ENCODE data around the gene RNF208.

RNF208 gene

DNA sequence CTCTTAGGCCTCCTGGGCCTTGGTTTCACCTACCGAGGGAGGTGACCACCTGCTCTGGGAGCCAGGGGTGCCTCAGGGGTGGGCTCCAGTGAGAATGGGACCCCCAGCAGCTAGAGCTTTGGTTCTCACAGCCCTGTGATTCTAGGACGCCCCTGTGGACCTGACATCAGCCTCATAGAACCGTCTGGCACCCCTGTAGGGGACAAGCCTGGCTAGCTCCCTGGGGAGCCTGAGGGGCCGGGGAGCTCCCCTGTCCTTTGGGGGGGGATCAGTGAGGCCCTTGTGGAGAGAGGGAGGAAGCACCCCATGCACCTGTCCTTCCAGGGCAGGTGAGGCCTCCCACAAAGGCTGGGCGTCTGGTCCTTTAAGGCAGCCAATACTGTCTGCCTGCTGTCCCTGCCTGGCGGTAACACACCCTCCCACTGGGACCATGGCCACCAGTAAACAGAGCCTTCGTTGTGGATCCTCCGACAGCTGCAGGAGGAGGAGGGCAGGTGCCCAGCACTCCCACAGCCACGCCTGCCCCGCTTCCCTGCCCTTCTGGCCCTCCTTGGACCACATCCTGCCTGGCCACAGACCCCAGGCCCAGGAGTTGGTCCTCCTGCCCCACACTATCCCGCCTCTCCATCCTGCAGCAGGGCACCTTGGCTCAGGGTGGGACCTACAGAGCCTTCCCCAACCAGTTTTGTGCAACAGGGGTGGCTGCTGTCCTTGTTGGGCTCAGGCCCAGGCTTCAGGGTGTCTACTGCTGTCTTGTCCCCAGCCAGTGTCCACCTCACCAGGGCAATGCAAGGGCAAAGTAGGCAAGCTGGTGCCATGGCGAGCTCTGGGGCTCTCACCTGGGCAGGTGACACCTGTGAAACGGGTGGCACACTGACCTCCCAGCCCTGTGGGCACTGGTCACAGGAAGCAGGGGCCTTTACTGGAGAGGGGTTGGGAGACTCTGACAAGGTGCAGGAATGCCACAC lies 16.0 kb upstream of the RNF208 start:
- DNase-seq, result no peak

DNA sequence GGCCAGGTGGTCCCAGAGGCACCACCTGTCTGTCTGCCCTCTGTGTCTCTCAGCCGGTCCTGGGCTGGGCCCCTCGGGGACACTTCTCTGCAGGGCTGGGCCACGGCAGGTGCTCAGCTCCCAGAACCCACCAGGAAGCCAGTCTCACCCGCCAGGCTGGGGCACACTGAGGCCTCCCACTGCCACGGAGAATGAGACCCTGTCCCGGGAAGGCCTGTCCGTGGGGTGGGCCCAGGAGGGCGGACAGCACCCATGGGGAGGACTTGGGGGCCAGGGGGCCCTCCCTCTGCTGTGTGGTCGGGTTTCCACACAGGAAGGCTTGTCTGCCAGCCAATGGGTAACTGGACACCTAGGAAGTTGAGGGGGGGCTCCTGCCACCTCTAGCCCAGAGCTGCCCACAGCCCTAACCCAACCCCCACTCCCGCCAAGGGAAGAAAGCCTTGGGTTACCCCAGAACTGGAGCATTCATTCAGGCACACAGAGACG lies 14.9 kb upstream of the RNF208 start:
- no peak for DNase-seq

DNA sequence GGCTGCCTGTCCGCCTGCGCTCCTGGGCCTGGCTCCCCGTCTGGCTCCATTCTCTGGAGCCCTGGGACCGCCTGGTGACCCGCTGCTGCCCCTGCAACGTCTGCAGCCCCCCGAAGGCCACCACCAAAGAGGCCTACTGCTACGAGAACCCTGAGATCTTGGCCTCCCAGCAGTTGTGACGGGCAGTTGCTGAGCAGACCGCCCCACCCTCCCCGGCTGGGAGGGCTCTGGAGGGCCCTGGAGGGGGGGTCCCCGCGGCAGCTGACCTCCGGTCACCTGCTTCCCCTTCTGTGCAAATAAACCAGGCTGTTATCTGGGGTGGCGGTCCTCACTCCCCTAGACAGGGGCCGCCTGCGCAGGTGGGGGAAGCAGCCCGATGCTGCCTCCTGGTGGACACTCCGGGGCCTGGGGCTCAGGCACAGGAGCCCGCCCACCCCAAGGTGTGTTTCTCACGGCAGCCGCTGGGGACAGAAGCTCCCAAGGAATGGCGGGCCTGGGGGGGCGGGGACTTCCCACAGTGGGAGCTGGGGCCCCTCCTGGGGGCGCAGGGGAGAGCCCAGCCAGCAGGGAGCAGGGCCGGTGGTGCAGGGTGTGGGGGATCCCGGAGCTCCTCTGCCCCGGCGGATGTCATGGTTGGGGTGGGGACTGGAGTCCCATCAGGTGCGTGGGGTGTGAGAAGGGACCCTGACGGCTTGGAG lies 14.3 kb upstream of the RNF208 start:
- peak; percentile 86 to 94 (median 89) for DNase-seq

DNA sequence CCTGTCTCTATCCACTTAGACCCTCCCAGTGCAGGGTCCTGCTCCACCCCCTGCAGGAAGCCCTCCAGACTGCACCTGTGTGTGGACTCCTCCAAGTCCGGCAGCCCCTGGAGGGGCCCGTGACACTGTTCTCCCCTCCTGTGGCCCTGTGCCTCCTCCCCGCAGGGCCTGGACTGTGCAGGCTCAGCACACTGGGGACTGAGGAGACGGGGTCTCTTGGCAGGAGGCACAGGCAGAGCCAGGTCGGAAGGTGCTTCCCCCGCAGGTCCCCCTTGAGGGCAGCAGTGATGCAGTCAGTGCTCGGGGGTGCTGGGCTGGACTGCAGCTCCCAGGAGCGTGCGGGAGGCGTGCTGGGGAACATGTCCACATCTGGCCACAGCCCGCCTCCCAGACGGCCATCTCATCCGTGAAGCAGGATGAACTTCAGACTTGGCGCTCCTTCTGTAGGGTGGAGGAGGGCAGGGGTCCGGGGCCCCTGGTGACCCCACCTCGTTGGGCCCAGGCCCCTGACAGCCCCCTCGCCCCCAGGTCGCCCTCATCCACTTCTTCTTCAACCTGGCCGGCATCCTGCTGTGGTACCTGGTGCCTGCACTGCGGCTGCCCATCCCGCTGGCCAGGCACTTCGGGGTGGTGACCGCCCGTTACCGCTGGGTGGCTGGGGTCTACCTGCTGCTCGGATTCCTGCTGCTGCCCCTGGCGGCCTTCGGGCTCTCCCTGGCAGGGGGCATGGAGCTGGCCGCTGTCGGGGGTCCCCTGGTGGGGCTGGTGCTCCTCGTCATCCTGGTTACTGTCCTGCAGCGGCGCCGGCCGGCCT lies 13.6 kb upstream of the RNF208 start:
- no peak for DNase-seq

DNA sequence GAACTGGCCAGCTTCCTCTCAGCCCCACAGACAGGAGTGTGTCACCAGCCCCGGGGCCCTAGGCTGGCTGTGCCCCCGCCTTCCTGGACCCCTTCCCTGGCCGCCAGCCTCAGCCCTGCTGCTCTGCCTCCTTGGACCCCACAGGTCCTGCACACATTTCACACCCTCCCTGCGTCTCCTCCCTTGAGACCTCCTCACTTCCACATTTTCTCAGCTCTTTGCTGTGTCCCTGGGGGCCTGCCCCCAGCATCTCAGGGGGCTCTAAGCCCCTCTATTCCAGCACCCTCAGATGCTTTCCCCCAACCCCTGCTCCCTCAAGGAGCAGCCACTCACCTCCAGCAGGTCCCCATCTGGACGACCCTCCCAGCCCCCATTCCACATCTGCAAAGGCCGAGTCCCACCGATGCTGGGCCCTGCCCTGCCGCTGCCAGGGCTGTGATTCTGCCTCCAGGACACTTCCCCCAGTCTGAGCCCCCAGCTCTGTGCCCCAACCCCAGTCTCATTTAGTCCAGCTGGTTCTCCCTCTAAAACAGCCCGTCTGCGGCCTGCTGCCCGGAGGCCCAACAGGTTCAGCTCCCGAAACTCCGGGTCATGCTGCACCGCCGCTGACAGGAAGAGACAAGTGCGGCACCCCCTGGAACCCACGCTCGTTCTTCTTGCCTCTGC lies 12.9 kb upstream of the RNF208 start:
- DNase-seq, result no peak

DNA sequence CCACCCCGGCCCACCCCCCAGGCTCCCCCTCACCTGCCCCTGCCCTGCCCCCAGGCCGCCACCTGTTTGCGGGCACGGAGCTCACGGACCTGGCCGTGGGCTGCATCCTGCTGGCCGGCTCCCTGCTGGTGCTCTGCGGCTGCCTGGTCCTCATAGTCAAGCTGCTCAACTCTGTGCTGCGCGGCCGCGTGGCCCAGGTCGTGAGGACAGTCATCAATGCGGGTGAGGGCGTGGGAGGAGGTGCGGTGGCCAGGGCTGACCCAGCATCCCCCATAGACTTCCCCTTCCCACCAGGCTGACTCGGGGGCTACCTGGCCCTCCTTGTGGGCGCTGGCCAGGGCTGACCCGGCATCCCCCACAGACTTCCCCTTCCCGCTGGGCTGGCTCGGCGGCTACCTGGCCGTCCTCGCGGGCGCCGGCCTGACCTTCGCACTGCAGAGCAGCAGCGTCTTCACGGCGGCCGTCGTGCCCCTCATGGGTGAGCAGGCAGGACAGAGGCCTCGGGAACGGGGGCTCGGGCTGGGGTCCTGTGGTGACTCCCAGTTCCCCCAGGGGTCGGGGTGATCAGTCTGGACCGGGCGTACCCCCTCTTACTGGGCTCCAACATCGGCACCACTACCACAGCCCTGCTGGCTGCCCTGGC lies 12.1 kb upstream of the RNF208 start:
- no peak for DNase-seq

DNA sequence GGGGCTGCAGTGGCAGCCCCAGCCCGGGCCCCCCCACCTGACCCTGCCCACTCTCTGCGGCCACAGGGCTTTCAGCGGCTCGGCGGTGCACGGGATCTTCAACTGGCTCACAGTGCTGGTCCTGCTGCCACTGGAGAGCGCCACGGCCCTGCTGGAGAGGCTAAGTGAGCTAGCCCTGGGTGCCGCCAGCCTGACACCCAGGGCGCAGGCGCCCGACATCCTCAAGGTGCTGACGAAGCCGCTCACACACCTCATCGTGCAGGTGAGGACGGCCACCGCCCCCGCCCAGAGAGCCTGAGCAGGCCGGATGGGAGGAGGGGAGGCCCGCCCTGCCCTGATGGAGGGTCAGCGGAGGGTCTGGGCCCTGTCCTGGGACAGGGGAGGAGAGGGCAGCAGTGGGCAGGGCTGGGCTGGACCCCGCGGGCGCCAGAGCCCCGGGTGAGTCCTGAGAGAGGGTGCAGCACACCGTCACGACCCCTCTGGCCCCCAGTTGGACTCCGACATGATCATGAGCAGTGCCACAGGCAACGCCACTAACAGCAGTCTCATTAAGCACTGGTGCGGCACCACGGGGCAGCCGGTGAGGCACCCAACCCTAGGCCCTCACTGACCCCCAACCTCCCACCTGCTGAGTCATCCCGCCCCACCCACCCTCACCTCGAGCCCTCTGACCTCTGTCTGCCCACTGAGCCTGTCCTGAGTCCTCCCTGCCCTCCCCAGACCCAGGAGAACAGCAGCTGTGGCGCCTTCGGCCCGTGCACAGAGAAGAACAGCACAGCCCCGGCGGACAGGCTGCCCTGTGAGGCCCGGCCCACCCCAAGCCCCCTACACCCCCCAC lies 11.3 kb upstream of the RNF208 start:
- no peak for DNase-seq

DNA sequence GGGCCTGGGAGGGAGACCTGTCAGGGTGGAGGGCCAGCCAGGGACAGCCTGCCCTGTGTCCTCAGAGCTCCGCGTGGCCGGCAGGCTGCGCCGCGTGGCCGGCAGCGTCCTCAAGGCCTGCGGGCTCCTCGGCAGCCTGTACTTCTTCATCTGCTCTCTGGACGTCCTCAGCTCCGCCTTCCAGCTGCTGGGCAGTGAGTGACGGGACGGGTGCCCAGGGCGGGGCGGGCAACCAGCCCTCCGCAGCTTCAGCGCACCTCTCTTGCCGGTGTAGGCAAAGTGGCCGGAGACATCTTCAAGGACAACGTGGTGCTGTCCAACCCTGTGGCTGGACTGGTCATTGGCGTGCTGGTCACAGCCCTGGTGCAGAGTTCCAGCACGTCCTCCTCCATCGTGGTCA lies 10.5 kb upstream of the RNF208 start:
- DNase-seq, result no peak

DNA sequence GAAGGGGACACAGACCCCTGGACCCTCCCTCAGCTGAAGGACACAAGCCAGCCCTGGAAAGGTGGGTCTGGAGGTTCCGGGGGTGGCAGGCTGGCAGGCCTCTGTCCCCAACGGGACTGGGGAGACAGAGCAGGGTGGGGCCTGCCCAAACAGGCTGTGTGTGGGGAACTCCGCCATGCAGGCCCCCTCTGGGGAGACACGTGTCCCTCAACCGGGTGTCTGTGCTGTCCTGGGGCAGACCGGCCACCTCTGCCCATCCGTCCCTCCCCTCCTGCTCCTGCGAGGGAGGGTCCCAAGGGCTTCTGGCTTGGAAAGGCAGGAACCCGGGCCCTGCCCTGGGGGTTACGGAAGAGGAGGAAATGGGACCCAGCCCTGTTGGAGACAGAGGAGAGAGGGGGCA lies 10.1 kb upstream of the RNF208 start:
- no peak for DNase-seq

DNA sequence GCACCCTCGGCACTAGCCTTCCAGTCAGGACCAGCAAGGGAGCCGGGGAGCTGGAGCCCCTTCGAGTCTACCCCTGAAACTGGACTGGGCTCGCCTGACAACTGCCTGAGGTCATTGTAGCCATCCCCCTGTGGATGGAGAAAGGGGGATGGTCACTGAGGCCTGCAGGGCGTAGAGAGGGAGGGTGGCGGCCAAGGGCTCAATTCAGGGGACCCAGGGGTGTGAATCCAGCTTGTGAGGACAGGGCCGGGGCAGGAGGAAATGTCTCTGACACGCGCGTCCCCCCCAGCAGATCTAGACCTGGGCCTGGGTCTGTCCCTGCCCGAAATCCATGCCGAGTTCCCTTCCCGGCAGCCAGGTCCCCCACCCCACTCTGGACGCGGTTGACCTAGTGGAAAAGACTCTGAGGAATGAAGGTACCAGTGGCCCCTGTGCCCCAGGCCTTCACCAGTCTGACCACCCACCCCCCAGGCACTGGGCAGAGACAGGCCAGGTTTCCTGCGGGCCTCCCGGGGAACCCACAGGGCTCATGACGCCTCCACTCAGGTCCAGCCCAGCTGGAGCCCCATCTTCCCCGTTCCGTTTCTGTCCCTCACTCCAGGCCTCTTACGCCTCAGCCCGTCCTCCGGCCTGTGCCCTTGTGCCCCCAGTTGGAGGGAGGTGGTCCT lies 9.5 kb upstream of the RNF208 start:
- no peak for DNase-seq

DNA sequence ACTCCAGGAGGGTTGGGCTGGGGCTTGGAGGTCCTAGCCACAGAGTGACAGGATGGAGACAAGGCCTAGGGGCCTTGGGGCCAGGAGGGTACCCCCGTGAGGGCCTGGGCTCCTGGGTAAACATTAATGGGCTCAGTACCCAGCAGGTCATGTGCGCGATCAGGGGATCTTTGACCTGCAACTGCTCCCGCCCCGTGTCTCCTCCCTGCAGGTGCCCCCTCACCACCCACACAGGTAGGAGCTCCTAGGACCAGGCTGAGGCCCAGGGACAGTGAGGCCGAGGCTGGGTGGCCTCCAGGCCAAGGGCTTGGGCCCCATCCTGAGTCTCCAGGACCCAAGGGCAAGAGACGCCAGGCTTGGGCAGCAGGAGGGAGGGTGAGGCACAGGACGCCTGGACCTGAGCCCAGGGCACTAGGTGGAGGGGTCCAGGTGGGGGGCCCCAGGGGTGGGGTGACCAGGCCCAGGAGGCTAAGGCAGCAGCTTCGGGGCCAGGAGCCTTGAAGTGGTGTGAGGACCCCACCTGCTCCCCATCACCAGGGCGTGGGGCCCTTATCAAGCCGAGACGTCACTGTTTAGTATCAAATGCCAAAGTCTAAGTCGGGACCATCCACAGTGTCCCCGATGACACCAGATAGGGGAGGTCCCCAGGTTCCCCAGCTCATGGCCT lies 8.8 kb upstream of the RNF208 start, which contains the start of gene SLC34A3:
TSS of gene SLC34A3 (plus strand) at position 197 of the 667 bp plus-strand sequence. CDS start 802 bp downstream, outside the sequence.
- no peak for DNase-seq

DNA sequence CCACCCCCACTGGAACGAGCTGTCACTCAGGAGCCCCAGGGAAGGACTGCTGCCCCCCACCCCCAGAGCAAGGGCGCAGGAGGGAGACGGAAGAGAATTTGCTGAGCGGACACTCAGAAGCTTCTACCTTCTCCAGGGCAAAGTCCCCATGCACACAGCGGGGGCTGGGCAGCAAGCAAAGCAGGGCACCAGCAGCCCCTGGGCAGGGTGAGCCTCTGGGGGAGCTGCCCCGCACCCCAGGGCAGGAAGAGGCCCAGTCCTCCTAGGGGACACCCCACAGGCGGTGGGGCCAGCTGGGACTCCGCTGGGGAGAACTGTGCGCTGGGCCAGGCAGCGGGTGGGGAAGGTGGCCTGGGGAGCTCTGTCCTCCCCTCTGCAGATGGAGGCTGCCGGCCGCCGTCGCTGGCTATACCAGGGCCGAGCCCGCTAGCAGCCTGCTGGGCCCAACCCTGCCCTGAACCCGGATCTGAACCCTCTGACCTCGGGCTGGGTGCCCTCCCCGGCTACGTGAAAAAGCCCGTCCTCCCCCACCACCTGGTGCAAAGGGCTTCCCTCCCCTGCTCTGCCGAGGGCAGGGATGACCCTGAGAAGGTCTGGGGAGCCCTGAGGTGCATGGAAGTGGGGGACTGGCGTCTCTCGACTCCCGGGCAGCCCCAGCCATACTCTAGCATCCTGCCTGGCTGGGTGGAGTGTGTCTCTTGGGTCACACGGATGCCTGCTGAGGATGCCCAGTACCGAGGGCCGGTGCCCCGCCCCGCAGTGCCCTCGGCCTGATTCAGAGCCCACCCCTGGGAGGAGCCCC lies 8.1 kb upstream of the RNF208 start:
- DNase-seq, result no peak

DNA sequence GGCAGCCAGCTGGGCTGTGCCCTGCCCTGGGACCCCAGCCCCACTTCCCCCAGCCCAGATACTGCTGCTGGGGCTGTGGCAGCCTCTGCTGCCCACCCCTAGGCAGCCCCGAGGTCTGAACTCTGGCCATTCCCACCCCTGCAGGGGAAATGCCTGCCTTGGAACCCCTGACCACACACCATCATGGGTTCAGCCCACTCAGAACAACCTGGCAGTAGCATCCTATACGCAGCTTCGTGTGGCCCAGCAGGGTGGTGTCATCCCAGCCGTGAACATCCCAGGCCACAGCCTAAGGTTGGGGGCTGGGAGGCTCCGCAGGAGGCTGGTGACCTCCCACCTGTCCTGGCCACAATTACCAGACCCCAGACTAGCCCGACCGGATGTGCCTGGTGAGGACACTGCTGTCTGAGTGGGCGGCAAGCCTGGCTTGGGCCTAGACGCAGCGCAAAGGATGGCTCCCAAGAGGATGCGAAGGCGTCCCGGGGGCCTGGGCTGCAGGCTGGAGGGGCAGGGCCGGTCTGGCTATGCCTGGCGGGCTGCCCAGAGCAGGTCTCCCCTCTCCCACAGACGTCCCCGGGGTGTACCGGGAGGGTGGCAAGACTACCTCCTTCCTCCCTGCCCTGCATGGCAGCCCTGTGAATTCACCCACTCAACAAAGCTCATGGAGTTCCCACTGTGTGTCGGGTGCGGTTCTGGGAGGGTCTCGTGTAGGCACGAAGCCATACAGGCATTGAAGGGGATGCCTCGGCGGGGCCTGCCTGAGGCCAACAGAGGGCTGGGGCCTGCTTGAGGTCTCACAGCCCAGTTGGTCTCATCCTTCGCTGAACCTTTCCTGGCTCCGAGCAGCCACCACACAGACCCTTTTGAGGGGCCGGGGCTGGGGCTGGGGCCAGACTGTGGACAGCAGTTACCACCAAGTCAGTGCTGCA lies 7.2 kb upstream of the RNF208 start:
- DNase-seq, result no peak

DNA sequence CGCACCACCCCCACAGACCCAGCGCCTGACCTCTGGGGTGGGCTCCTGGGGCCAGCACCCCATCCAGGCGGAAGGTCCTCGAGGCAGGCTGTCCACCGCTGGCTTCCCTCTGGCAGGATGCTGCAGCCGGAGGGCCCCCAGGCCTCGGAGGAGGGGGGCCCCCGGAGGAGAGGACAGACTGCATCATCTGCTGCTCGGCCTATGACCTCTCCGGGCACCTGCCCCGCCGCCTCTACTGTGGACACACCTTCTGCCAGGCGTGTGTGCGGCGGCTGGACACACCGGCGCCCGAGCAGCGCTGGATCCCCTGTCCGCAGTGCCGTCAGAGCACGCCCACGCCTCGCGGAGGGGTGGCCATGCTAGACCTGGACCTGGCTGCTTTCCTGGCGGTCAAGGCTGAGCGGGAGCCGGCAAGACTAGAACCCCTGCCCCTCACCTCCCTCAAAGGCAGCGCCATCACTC lies 6.5 kb upstream of the RNF208 start:
- no peak for DNase-seq

DNA sequence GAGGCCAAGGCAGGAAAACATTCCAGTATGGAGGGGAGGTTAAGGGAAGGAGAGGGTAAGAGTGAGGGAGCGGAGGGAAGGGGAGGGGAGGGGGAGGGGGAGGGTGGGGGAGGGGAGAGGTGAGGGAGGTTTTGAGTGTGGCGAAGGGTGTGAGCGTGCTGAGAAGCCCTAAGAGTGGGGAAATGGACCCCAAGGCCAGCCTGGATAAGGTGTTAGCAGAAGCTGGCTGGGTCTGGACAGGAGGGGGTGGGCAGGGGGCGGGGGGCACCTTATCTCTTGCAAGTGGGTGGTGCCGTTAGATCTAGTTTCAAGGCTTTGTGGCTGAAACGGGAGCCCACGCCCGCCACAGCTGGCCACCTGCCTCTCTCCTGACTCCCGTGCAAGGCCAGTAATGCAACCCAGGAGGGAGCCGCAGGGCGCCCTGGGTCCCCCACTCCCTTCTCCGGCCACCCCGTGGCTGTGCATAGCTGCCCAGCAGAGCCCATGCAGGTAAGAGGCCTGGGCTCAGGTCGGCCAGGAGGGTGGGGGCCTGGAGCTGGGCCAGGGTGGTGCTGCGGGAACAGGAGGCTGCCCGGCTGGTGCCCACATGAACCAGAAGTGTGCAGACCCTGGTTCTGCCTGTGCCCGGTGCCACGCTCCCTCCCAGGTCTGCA lies 5.9 kb upstream of the RNF208 start:
- DNase-seq, result no peak

DNA sequence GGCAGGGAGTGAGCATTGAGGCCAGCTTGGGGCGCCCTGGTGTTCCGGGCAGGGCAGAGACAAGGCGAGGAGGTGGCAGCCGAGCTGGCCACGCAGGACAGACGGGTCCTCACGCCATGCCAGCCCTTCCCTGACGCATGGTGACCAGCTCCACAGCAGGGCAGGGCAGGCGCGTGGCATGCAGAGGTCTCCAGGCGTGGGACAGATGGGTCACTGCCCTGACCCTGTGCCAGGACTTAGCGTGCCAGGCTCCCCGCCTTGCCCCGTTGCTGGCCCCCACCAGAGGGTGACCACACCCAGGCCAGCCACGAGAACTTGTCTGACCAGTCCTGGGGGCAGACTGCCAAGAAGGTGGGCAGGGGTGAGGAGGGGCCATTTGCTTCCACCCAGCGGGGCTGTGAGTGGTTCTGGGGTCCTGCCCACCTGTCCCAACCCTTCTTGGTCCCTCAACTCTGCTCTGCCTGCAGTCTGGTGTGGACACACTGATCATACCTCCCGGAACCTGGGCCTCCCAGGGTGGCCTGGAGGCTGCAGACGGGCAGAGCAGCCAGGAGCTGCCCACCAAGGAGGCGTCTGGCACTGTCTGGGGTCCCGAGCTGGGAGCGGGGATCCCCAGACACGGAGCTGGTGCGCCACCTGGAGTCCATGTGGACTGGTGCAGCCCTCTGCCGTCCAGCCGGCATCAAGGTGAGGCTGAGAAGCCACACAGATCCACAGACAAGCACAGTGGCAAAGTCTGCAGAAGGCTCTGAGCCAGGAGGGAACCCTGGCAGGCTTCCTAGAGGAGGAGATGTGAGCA lies 5.2 kb upstream of the RNF208 start, which contains the start of gene RNF224:
TSS of gene RNF224 (plus strand) at position 449 of the 799 bp plus-strand sequence. CDS start 834 bp downstream, outside the sequence.
- peak; percentile 70 to 85 (median 79) for DNase-seq
